HL-60 (cell line): ENCODE measurements around the gene SMARCC2.
A peak's percentile ranks its signal among the peaks of the same experiment; 100 is the strongest.

Experiments
- DNase-seq, 2 experiments: peaks; one replicate each; pipeline ENCODE4 v3.0.0-alpha.2; 2010 to 2020; ENCODE audit warnings: low read depth in 1 of 2, low spot score in 1 of 2
- H3K27ac ChIP-seq: fragments of 250-450 bp; sonication (Bioruptor Pico); replicated peaks from 2 replicates; pipeline ENCODE4 v1.5.1; 2020; ENCODE audit warnings: mild to moderate bottlenecking, moderate library complexity
- H3K27me3 ChIP-seq: fragments of 250-450 bp; sonication (Bioruptor Pico); 2 replicates; pipeline ENCODE4 v1.5.1; 2021; ENCODE audit warnings: mild to moderate bottlenecking, moderate library complexity; ENCODE audit not compliant: insufficient read depth, poor library complexity, severe bottlenecking
- H3K4me3 ChIP-seq: replicated peaks from 2 replicates; pipeline ENCODE4 v1.5.1; 2011; ENCODE audit warnings: mild to moderate bottlenecking, control low read depth, low read length; ENCODE audit not compliant: insufficient read depth
- CTCF ChIP-seq: IDR thresholded peaks from one replicate; pipeline ENCODE4 v1.5.1; 2011; ENCODE audit warnings: low read length, control low read depth, inconsistent platforms; ENCODE audit not compliant: insufficient read depth
- GABPA ChIP-seq: IDR thresholded peaks from 2 replicates; pipeline ENCODE4 v1.6.1; 2012; ENCODE audit warnings: low read depth
- POLR2AphosphoS5 ChIP-seq: IDR thresholded peaks from 2 replicates; pipeline ENCODE4 v1.6.1; 2012; ENCODE audit warnings: low read depth
- REST ChIP-seq: IDR thresholded peaks from 2 replicates; pipeline ENCODE4 v1.6.1; 2012; ENCODE audit warnings: low read depth; ENCODE audit not compliant: insufficient replicate concordance
- SPI1 ChIP-seq: IDR thresholded peaks from 2 replicates; pipeline ENCODE4 v1.6.1; 2012; ENCODE audit warnings: low read depth, mild to moderate bottlenecking, borderline replicate concordance

Gene SMARCC2

GRCh38 chr12:56219840-56220239, 30.6 kb upstream of the SMARCC2 start:
- Histone ChIP-seq H3K4me3 (peak overlapping the region; percentile 94), H3K27me3 (no peaks in the 10 kb centered on the region), H3K27ac (peak overlapping the region; percentile 92)
- DNase-seq: no peak
- TF ChIP-seq CTCF (no peak), REST (no peak), GABPA (no peak), SPI1 (no peak), POLR2AphosphoS5 (no peak)

GRCh38 chr12:56216461-56216860, 27.2 kb upstream of the SMARCC2 start:
- H3K27me3 ChIP-seq: no peaks in the 10 kb centered on the region
- no peak overlapping the region for H3K27ac ChIP-seq
- DNase-seq: no peak
- TF ChIP-seq SPI1: no peak
- H3K4me3 ChIP-seq: no peak overlapping the region

- no peak for DNase-seq
- TF ChIP-seq CTCF (no peak), GABPA (no peak), POLR2AphosphoS5 (no peak), SPI1 (no peak), REST (no peak)
- Histone ChIP-seq H3K27me3 (no peaks in the 10 kb centered on the region), H3K27ac (no peak overlapping the region), H3K4me3 (no peak overlapping the region)
Observed at GRCh38 chr12:56213878-56214277, 24.6 kb upstream of the SMARCC2 start.

- Histone ChIP-seq H3K27ac (no peak overlapping the region), H3K27me3 (no peaks in the 10 kb centered on the region), H3K4me3 (no peak overlapping the region)
- no peak for TF ChIP-seq REST
- TF ChIP-seq GABPA: no peak
- TF ChIP-seq CTCF: no peak
- no peak for TF ChIP-seq SPI1
- no peak for TF ChIP-seq POLR2AphosphoS5
- no peak for DNase-seq
Observed at GRCh38 chr12:56212361-56212760, 23.1 kb upstream of the SMARCC2 start.
